CD4-positive, alpha-beta T cell treated with Interleukin-17A for 1 hour (primary cell): ENCODE results near the gene KCNJ8.
"Not testable (repeated sequence)": the region's sequence is repeated elsewhere in the genome, so short reads cannot be mapped to it uniquely, and the experiment has no call there.

ENCODE experiments used
- DNase-seq: peaks from one replicate; pipeline ENCODE4 v3.0.0-alpha.2; 2020

The KCNJ8 gene

DNA sequence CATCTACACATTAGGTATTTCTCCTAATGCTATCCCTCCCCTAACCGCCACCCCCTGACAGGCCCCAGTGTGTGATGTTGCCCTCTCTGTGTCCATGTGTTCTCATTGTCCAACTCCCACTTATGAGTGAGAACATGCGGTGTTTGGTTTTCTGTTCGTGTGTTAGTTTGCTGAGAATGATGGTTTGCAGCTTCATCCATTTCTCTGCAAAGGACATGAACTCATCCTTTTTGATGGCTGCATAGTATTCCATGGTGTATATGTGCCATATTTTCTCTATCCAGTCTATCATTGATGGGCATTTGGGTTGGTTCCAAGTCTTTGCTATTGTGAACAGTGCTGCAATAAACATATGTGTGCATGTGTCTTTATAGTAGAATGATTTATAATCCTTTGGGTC lies 8.2 kb upstream of the KCNJ8 start:
- DNase-seq: not testable (repeated sequence)

DNA sequence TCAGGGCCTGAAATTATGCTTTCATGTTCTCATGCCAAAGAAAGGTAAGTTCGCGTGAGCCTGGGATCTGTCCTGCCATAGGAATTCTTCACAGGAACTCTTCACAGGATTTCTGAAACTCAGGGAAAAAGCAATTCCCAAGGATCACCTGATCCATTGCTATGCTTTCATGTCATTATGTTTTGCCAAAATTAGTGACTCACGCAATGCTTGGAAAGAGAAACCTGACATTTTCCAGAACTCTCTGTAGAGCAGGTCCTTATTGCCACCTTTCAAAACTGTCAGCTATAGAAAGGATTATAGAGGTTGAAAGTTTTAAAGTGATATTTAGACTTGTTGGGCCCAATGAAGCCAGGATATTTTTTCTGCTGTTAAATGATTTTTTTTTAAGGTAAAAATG lies 6.3 kb upstream of the KCNJ8 start:
- DNase-seq: no peak

DNA sequence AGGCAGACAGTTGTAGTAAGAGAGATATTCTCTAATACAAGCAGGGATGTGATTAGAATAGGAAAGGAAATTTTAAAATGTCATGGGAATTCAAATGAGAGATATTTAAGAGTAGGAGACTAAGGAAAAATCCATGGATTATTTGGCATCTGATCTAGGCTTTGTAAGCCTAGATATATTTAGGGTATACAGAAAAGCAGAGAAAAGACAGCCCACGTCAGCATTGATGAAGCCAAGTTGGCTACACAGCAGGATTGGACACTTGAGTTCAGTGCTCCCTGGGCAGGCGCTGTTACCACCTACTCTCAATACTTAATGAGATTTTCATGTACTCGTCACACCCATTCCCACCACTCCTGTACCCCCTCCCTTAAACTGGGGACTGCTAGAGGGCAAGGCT lies 1.7 kb upstream of the KCNJ8 start:
- DNase-seq: no peak

GRCh38 chr12:21775133-21775820 lies 771 bp upstream of the KCNJ8 start:
- no peak for DNase-seq

DNA sequence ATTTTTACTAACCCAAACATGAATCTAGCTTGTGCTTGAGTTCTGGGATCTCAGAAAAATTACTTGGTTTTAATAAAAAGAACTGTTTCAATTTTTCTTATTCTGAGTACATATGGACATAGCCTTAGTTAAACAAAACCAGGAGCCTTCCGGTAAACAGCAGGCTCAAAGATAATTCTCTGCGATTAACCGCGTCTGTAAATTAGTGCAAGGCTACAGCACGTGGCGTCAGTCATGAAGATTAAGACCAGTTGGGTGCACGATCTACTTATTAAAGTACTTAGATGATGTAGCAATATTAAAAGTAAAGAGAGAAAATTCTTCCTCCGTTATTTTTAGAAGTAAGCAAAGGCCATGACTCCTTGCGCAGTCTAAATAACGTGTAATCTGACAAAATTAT lies 700 bp downstream of the KCNJ8 start:
- DNase-seq: no peak

DNA sequence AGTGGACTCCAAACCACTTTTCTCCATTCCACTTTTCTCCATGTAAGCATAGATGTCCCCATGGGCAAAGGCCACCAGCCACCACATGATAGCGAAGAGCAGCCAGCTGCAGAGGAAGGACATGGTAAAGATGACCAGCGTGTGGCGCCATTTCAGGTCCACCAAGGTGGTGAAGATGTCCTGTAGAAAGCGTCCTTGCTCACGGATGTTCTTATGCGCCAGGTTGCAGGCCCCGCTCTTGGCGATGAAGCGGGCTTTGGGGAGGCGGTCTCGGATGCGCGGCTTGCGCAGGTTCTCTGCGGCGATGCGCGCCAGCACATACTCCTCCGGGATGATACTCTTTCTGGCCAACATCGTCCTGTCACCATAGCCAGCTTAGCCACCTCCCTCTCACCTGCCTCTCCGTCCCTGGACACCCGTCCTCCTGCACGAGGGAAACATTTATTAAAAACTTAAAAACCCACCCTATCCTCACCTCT lies 1.2 kb downstream of the KCNJ8 start:
- DNase-seq: no peak

DNA sequence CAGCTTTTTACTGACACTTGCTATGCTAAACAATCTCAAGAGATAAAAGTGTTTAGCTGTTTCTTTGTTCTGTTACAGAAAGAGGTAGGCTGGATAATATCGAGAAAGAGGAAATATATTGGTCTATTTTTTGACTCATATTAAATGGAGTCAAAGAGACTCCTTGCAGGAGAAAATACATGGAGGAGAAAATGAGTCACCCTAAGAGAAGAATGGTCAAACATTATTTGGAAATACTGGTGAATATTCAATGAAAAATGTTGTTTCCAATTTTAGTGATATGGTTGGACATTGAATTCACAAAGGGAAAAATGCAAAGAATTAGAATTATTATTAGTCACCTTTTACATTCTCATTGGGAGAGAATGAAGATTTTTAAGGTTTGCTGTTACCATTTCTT lies 3.2 kb downstream of the KCNJ8 start:
- no peak for DNase-seq

DNA sequence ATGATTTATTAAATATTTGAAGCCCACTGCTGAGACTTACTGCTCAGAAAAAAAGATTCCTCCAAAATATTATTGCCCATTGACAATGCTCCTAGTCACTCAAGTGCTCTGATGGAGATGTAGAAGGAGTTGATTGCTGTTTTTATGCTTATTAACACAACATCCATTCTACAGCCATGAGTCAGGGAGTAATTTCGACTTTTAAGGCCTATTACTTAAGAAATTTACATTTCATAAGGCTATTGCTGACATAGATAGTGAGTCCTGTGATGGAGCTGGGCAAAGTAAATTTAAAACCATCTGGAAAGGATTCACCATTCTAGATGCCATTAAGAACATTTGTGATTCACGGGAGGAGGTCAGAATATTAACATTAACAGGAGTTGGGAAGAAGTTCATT lies 5.2 kb downstream of the KCNJ8 start:
- no peak for DNase-seq

DNA sequence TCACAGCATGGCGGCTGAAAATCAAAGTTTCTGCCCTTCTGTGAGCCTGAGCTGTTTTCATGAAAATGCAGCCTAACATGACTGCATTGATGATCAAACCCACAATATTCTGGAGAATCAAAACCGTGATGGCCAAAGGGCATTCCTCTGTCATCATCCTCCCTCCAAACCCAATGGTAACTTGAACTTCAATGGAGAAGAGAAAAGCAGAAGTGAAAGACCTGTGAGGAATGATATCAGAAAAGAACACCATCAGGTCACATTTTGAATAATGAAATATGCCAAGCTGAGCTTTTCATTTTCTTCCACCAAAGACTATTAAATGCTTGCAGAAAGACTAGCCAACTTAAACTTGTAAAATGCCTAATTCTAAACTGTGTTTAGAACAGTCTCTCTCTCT lies 8.1 kb downstream of the KCNJ8 start:
- DNase-seq: no peak

- DNase-seq: no peak
Measured at GRCh38 chr12:21764950-21765349, 9.6 kb downstream of the KCNJ8 start.

DNA sequence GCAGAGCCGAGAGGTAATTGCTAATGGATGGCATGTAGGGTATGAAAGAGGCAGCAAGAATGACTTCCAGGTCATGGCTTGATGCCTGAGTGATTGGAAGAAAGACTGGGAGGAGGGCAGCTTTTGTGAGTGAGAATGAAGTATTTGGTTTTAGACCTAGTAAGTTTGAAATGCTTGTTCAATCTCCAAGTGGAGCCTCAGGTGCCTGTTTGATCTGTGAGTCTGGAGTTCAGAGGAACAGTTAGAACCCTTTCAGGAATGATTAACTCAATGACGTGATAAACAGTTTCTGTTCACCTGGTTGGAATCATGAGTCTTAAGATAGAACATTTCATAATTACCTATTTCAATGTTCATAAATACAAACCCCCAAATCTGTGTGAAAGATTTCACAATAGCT lies 10.4 kb downstream of the KCNJ8 start:
- no peak for DNase-seq

GRCh38 chr12:21763531-21763930 lies 11.0 kb downstream of the KCNJ8 start:
- DNase-seq: no peak

DNA sequence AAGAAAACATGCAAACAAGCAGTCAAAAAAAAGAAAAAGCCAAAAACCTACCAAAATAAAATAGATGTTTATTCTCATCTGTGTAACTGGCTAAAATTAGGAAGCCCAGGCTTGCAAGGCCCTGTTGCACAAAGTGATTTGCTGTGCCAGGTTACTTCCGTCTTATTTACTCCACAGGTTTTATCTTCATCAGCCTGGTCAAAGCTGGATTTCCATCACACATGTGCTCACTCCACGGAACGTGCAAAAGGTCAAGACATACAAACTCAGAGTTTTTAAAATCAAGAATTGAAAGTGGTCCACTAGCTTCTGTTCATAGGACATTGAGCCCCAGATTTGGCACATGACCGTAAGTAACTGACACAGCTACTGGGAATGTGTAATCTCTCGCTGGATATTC lies 14.8 kb downstream of the KCNJ8 start:
- DNase-seq: no peak

- DNase-seq: no peak
Measured at GRCh38 chr12:21757735-21758134, 16.8 kb downstream of the KCNJ8 start.

DNA sequence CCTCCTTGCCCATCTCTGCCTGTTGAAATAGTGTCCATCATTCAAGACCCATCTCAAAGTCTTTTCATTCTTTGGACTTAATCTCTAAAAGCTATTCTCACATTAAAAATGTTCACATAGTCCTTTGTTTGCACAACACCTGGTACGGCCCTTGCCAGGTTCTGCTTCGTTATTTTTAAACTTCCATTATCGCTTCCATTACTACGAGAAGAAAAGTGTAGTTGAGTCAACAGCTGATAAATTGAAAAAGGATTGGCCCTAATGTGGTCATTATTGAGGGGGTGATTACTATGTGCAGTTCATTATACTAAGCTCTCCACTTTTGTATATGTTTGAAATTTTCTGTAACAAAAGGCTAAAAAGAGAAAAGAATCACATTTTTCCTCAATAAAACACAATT lies 17.8 kb downstream of the KCNJ8 start:
- no peak for DNase-seq

- no peak for DNase-seq
Measured at GRCh38 chr12:21751517-21751916, 23.0 kb downstream of the KCNJ8 start.

DNA sequence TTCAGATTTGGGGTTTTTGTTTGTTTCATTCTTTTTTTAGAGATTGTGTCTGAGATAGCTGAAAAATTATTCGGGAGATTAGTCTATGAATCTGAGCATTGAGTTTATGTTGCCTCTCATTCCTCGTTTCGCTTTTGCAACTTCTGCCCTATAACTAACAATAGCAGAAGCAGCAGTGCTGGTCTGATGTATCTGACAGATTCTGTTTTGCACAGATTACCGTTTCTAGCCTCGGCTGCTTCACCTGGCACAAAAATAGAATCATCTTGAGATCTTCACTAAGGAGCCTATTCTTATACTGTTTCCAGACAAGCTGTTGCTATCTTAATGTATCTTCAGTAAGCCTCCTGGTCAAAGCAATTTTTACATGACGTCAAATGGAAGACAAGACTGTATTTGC lies 29.2 kb downstream of the KCNJ8 start:
- no peak for DNase-seq

- DNase-seq: no peak
Measured at GRCh38 chr12:21731144-21731543, 43.4 kb downstream of the KCNJ8 start.

- DNase-seq: no peak
Measured at GRCh38 chr12:21725731-21726130, 48.8 kb downstream of the KCNJ8 start.

- no peak for DNase-seq
Measured at GRCh38 chr12:21718944-21719650, 55.4 kb downstream of the KCNJ8 start.

DNA sequence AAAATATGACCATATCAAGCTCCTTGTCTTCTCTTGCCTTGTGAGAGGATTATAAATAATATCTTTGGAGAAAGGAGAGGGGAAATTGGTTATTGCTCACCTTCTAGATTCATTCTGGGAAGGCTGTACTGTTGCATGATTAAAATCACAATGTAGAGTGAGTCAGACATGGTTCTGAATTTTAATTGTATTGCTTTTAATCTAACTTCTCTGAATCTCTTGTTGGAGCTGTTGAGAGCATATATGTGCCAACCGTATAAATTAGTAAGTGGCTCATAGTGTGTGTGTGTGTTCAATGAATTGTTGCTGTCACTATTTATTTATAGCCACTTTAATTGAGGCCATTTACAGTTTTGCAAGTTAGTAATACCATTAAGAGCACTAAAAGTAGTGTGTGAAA lies 56.1 kb downstream of the KCNJ8 start:
- DNase-seq: no peak

DNA sequence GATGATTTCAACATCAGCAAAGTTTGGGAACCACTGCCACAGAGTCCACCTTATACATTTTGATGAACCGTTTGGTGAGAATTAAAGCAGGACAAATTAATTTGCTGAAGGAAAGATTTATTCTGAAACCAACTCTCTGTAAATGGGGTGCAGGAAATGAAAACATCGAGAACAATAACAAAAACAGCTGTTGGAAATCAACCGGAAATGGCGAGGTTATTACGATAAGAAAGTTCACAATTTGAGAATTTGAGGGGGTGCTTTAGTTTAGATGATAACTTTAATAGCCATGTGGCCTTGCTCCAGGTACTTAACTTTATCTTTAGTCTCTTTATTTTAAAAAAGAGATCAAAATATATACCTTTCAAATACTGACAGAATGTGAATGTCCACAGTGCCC lies 56.7 kb downstream of the KCNJ8 start:
- DNase-seq: no peak

- no peak for DNase-seq
Measured at GRCh38 chr12:21715386-21715785, 59.1 kb downstream of the KCNJ8 start.
